Measurements from ENCODE around the gene TBL1X. TPM values are rescaled to one million over a fixed set of nuclear protein-coding genes. Genes with fewer than 3 reads are reported as not detected.
"Not testable (repeated sequence)": the region's sequence is repeated elsewhere in the genome, so short reads cannot be mapped to it uniquely, and the experiment has no call there.

Gene TBL1X
- total RNA-seq, 1 experiment from 2014 or later = 31.9 TPM

GRCh38 chrX:9456250-9457074 is 8.4 kb upstream of the TBL1X start:
- H3K4me3 ChIP-seq (ENCODE audit: low read length) = no peak overlapping the region
- no peaks in the 10 kb centered on the region for H3K9me2 ChIP-seq (replicated peaks; ENCODE audit: low read length)
- no peaks in the 10 kb centered on the region for H3F3A ChIP-seq (ENCODE audit: low read length, unreplicated experiment)
- no peak overlapping the region for H2AFZ ChIP-seq (ENCODE audit: low read length)
- no peak overlapping the region for H3K27ac ChIP-seq (ENCODE audit: low read length)
- H3K9ac ChIP-seq (ENCODE audit: low read length) = no peak overlapping the region
- TF ChIP-seq CTCF (conservative IDR thresholded peaks at IDR 0.05; ENCODE audit: low read depth, low read length) (no peak), EZH2 (IDR thresholded peaks at IDR 0.05; ENCODE audit: low read length, unreplicated experiment) (no peak), EZH2phosphoT487 (IDR thresholded peaks at IDR 0.05; ENCODE audit: borderline replicate concordance, low read length) (no peak)
- H3K9me3 ChIP-seq (ENCODE audit: low read length) = no peaks in the 10 kb centered on the region
- CTCF ChIA-PET = no interaction called here
- no TSS peak for BruUV-seq (replicated peaks)
- no peaks in the 10 kb centered on the region for H3K79me2 ChIP-seq (ENCODE audit: low read length)
- POLR2A ChIA-PET (ENCODE audit: unreplicated experiment) = no interaction called here
- no peaks in the 10 kb centered on the region for H3K4me1 ChIP-seq (ENCODE audit: insufficient read depth, low read length)
- H3K27me3 ChIP-seq (ENCODE audit: low read length) = no peaks in the 10 kb centered on the region
- no peaks in the 10 kb centered on the region for H4K20me1 ChIP-seq (ENCODE audit: low read length)
- no peak overlapping the region for H3K4me2 ChIP-seq (ENCODE audit: low read length)
- no peak for ATAC-seq
- DNase-seq = peak; percentile 11
- intact Hi-C loops (cut with micrococcal nuclease) = no loop called here
- H3K36me3 ChIP-seq (ENCODE audit: low read depth, low read length) = no peaks in the 10 kb centered on the region

GRCh38 chrX:9458034-9458433 is 6.8 kb upstream of the TBL1X start:
- H2AFZ ChIP-seq (ENCODE audit: low read length); H3K27me3 ChIP-seq (ENCODE audit: low read length); H3K9me2 ChIP-seq (replicated peaks; ENCODE audit: low read length); DNase-seq; BruUV-seq (replicated peaks); H3K4me2 ChIP-seq (ENCODE audit: low read length); H4K20me1 ChIP-seq (ENCODE audit: low read length); H3K36me3 ChIP-seq (ENCODE audit: low read depth, low read length); H3K9ac ChIP-seq (ENCODE audit: low read length); H3K4me3 ChIP-seq (ENCODE audit: low read length); CTCF ChIA-PET; intact Hi-C loops (cut with micrococcal nuclease); H3K79me2 ChIP-seq (ENCODE audit: low read length); H3K9me3 ChIP-seq (ENCODE audit: low read length); H3F3A ChIP-seq (ENCODE audit: low read length, unreplicated experiment); POLR2A ChIA-PET (ENCODE audit: unreplicated experiment); H3K27ac ChIP-seq (ENCODE audit: low read length); ATAC-seq: not testable (repeated sequence)
- peaks cover 10% of the 10 kb centered on the region for H3K4me1 ChIP-seq (ENCODE audit: insufficient read depth, low read length)

- Histone ChIP-seq H3K9ac (ENCODE audit: low read length) (no peak overlapping the region), H3K4me2 (ENCODE audit: low read length) (no peak overlapping the region), H3K36me3 (ENCODE audit: low read depth, low read length) (no peaks in the 10 kb centered on the region), H3K4me1 (ENCODE audit: insufficient read depth, low read length) (peaks cover 15% of the 10 kb centered on the region), H3K27me3 (ENCODE audit: low read length) (no peaks in the 10 kb centered on the region), H3K27ac (ENCODE audit: low read length) (no peak overlapping the region), H3K79me2 (ENCODE audit: low read length) (no peaks in the 10 kb centered on the region), H2AFZ (ENCODE audit: low read length) (no peak overlapping the region), H4K20me1 (ENCODE audit: low read length) (no peaks in the 10 kb centered on the region), H3K4me3 (ENCODE audit: low read length) (no peak overlapping the region), H3K9me3 (ENCODE audit: low read length) (no peaks in the 10 kb centered on the region), H3F3A (ENCODE audit: low read length, unreplicated experiment) (no peaks in the 10 kb centered on the region), H3K9me2 (replicated peaks; ENCODE audit: low read length) (no peaks in the 10 kb centered on the region)
- intact Hi-C loops (cut with micrococcal nuclease) = no loop called here
- DNase-seq = no peak
- TF ChIP-seq EZH2phosphoT487 (IDR thresholded peaks at IDR 0.05; ENCODE audit: borderline replicate concordance, low read length) (no peak), EZH2 (IDR thresholded peaks at IDR 0.05; ENCODE audit: low read length, unreplicated experiment) (no peak), CTCF (conservative IDR thresholded peaks at IDR 0.05; ENCODE audit: low read depth, low read length) (no peak)
- ATAC-seq = no peak
- CTCF ChIA-PET = no interaction called here
- POLR2A ChIA-PET (ENCODE audit: unreplicated experiment) = no interaction called here
- BruUV-seq (replicated peaks) = no TSS peak
Measured at GRCh38 chrX:9458516-9459078, 6.3 kb upstream of the TBL1X start.
